Globus pallidus (tissue), 1 donor: ENCODE results near the gene BCAR1.

Source experiments
- DNase-seq: peaks from one replicate; pipeline ENCODE4 v3.0.0-alpha.2; 2015; ENCODE audit warnings: low spot score

Gene BCAR1

DNA sequence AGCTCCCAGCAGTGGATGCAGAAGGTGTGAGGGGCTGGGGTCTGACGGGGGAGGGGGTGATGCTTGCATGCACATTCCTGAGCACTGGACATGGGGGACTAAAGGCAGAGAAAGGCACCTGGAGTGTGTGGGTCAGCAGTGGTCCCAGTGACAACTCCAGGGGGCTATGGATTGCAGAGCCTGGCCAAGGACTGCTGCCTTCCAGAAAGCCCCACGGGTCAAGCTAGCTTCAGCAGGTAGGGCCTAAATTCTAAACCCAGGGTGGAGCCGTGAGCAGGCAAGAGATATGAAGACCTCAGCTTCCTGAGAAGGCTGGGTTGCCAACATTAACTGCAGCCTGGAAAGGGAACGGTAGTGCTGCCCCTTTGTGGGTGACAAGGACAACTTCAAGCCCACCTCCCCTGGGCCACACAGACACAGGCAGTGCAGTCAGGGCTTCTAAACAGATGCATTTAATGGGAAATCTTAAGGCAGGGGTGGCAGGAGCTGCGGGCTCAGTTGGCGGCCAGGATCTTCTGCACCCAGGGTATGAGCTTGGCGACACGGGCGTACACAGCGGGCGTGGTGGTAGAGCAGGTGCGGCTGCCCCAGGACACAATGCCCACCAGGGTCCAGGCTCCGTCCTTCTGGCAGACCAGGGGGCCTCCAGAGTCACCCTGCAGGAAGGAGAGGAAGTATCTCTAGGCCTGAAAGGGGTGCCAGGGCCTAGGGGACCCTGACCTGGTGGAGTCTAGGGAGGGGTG, 47.6 kb downstream of the BCAR1 start:
- no peak for DNase-seq

DNA sequence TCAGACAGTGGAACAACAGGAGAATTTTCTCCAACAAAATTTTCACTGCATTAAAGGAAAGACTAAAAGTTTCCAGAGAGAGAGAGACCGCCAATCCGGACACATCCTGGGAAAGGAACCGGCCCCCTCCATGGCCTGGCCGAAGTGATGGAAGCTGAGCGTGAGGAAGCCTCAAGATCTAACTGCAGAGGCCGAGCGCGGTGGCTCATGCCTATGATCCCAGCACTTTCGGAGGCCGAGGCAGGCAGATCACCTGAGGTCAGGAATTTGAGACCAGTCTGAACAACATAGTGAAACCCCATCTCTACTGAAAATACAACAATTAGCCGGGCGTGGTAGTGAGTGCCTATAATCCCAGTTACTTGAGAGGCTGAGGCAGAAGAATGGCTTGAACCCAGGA, 48.3 kb downstream of the BCAR1 start:
- DNase-seq = no peak

DNA sequence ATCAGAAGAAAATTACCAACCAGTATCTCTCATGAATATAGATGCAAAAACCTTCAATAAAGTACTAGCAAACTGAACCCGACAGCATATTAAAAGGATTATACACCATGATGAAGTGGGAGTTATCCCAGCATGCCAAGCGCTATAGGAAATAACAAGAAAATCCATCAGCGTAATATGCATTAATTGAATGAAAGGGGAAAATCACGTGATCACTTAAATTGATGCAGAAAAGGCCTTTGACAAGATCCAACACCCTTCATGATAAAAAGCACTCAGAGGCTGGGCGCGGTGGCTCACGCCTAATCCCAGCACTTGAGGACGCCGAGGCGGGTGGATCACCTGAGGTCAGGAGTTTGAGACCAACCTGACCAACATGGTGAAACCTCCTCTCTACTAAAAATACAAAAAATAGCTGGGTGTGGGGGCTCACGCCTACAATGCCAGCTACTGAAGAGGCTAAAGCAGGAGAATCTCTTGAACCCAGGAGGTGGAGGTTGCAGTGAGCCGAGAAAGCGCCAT, 49.3 kb downstream of the BCAR1 start:
- no peak for DNase-seq

DNA sequence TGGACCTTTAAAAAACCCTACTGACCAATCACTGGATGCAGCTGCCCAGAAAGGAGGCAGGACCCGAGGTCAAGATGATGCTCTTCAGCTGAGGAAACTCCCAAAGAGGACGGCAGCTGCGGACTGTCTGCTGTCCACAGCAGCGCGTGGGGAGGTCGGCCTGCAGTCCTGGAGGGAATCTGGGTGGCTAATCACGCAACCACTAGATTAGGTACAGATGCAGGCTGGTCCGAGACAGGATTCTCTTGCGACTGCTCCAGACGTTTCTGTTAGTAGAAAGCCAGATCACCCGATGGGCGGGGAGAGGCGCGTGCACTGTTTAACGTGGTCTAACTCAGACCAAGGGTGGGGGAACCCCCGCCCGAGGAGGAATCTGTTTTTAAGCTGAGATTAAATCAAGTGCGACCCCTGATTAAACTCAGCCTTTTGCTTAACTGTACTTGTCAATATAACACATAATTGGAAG, 53.3 kb downstream of the BCAR1 start:
- no peak for DNase-seq

DNA sequence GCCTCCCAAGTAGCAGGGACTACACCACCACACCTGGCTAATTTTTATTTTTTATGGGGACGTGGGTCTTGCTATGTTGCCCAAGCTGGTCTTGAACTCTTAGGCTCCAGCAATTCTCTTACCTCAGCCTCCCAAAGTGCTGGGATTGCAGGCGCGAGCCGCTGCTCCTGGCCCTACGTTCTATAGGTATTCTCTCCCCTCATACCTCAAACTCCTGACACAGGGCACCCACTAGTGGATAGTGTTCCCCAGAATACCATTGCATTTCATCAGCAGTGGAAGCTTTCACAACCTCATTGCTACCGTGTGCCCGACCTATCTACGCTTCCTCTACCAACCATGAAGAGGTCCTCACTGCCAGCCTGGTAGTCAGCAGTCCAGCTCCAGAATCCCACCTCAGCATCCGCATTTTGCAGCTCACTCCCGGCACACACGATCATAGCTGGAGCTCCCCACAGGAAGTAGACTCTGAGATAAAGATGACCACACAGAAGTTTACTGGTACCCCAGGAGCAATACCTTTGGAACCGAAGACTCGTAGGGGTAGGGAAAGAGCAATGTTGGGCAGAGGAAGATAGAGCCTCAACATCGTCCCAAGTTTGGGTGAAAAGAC, 53.8 kb downstream of the BCAR1 start:
- DNase-seq = no peak

DNA sequence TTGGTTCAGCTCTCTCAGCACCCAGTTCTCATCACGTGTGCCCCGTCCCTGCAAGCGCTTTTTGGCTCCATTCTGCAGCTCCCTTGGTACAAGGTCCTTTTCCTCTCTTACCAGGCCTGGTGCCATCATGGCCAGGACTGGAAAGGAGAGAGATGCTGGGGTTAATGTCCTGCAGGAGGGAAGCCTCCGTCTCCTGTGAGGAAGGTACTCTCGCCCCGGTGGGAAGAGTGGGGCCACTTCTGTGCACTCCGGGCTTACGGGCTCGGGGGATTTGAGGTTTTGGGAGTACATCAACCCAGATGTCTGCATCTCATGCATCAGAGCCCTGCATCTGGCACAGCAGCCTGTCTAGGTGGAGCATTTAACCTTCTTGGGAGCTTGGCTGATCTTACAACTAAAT, 54.6 kb downstream of the BCAR1 start:
- DNase-seq = no peak

DNA sequence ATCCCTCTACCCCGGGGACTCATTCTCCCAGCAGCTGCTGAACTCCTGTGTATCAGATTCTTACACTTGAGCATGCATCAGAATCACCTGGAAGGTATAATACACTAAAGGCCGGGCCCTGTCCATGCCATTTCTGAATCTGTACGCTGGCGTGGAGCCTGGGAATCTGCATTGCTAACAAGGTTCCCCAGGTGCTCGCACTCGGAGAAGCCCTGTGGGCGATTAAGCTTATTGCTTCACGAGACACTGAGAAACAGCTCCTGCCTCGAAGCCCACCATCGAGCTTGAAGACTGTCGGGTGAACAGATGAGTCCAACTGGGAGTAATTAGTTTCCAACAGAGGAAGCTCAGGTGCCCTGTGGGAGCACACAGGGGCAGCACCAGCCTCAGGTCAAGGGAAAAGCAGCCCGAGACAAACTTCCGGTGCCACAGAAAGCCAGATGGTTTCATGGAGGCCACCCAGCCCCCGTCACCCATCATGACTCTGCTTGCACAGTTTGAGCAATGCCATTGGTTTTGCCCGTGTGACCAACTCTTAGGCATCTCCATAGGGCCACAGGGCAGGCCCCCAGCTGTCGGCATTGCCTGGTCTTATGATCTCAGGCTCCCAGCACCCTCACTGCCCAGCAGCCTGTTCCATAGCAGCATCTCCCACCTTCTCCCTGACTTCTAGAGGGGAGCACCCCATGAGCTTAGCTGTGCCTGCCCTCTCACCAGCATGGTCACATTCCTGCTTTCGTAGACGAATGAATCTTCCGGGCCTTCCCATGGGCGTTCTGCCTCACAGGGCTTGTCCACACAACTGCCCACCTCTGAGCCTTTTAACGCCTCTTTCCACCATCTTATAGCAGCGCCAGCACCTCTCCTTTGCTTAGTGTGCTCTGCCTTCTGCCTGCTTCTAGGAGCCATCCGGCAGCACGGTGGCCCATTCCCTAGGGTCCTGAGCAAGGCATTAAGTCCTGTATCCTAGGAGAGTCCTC, 55.3 kb downstream of the BCAR1 start:
- DNase-seq = no peak

DNA sequence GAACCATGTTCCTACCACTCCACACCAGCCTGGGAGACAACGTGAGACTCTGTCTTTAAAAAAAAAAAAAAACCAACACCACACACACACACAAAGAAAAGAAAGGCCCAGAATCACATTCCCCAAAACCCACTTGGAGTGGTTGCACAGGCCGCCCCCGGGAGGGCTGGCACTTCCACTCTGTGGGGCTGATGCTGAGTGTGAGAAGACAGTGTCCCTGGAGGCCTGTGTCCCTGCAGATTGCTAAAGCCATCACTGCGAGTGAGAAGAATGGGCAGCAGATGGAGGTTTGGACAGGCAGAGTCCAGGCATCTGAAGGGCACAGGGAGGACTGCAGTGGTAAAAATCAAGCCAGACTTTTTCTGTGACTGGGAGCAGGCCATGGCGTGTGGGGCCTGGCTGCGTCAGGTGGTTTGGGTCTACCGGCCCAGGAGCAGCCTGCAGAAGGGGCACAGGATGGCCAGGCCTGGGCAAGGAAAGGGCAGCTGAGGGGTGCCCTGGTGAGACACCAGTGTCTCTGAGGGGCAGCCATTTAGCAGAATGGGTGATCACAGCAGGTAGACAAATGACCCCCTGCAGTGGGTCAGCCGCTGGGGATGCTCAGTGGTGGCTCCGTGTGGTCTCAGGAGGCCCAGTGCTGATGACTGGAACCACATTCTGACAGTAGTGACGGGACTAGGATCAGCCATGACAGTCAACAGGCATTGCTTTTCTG, 57.5 kb downstream of the BCAR1 start:
- no peak for DNase-seq

DNA sequence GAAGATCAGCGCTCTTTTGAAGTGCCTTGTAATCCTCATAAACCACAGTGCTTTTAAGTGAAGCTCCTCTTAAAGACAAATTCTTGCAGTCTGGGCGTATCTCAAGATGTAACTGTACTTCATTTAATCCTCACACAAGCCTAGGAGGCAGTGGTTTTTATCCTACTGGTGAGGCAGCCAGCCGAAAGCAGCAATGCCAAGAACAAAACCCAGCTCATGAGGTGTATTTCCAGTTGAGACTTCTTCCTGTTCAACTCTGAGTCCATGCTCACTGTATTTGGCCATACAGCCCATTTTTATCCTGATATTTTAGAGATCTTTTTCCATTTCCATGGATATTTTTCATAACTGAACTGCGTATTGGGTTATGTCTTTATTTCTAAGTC, 58.2 kb downstream of the BCAR1 start:
- no peak for DNase-seq

DNA sequence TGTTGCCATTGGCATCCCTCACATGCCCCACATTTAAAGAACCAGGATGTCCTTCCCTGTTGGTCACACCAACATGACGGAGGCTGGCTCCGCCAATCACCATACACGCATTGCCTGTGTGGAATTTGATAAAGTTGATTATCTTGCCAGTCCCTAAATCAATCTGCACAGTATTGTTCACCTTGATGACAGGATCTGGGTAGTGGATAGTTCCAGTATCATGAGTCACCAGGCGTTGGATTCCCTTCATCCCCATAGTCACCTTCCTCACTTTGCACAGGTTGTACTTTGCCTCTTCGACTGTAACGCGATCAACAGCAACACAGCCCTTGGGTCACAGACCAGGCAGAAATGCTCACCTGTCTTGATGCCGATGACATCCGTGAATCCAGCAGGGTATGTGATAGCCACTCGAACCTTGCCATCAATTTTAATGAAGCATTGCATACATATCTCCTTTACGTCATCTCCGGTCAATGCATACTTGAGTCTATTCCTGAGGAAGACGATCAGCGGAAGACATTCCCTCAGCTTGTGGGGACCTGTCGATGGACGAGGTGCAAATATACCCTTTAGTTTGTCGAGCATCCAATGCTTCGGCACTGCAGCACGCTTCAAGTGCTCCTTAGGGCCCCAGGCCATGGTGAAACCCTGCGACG, 58.7 kb downstream of the BCAR1 start:
- DNase-seq = no peak

DNA sequence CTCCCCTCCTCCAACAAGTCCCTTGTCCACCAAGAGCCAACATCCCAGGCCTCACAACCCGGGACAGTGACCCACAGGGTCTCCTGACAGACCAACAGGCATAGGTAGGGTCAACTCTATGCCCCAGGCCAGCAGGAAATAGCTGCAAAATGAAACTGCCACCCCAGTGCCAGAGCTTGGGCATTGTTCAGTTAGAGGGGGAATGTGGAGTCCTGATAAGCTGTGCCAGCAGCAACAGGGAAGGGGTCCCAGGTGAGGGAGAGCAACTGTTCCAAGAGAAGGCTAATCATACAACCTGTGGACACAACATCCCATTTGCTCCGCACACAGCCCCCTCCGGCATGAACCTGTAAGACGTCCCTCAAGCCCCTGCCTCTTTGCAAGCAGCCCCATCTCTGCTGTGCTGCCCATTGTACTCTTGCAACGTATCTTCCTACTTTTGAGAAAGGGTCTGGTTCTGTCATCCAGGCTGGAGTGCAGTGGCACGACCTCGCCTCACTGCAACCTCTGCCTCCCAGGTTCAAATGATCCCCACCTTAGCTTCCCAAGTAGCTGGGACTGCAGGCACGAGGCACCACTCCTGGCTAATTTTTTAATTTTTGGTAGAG, 61.7 kb downstream of the BCAR1 start:
- DNase-seq = no peak

DNA sequence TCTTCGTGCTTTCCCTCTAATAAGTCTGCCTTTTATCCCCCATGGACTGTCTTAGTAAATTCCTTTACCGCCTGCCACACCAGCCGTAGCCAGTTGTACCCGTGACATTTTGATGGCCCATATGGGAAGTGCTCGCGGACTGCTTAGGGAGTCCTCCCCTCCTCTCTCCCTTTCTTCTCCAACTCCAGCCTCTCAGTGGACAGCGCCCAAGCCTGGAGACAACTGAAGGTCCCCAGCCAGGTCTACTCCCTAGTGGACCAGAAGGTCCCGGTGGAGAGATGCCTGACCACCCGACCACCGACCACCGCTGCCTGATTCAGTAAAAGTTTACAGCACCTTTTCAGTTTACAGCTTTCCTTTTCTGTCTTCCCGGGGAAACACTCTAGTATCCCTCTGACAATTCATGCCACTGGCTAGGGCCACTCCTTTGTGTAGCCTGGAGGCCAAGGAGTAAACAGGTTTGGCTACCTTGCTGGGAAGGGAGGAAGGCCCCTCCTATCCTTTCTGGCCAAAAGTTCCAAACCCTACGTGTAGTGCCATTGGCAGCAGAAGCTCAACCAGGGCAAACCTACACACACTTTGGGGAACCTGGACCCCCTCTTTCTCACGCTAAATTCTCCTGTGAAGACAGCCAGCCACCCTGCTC, 62.5 kb downstream of the BCAR1 start:
- no peak for DNase-seq

DNA sequence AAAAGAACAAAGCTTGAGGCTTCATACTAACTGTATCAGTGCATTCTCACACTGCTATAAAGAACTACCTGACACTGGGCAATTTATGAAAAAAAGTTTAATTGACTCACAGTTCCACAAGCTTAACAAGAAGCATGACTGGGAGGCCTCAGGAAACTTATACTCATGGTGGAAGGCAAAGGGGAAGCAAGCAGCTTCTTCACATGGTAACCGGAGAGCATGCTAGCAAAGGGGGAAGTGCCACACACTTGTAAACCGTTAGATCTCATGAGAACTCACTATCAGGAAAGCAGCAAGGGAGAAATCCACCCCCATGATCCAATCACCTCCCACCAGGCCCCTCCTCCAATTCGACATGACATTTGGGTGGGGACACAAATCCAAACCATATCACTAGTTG, 69.8 kb downstream of the BCAR1 start:
- no peak for DNase-seq

DNA sequence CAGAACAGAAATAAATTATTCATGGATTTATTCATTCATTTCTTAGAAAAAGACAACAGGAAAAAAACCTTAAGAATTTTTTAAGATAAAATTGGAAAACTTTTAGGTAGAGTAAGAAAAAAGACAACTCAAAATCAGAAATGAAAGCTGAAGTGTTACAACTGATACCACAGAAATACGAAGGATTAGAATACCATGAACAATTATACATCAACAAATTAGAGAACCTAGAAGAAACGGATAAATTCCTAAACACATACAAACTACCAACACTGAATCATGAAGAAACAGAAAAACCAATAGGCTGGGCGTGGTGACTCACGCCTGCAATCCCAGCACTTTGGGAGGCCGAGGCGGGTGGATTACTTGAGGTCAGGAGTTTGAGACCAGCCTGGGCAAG, 72.2 kb downstream of the BCAR1 start:
- DNase-seq = no peak
